Osteoblast (primary cell): ENCODE data around the gene PEA15. TPM values are rescaled to one million over a fixed set of nuclear protein-coding genes. Genes with fewer than 3 reads are reported as not detected.

Experiments
- DNase-seq: peaks from one replicate; pipeline ENCODE4 v3.0.0; 2011; ENCODE audit warnings: low spot score, mixed read lengths; ENCODE audit not compliant: insufficient read length; ENCODE audit errors: missing footprints
- H2AFZ ChIP-seq: 2 replicates; pipeline ENCODE4 v1.6.0; 2011; ENCODE audit warnings: mild to moderate bottlenecking, low read length
- H3K27ac ChIP-seq: 2 replicates; pipeline ENCODE4 v1.5.1; 2011; ENCODE audit warnings: mild to moderate bottlenecking, low read depth, low read length, moderate library complexity
- H3K27me3 ChIP-seq: 2 replicates; pipeline ENCODE4 v1.6.0; 2012; ENCODE audit warnings: mild to moderate bottlenecking, control low read depth, inconsistent platforms, low read length, moderate library complexity; ENCODE audit not compliant: insufficient read depth
- H3K36me3 ChIP-seq: 2 replicates; pipeline ENCODE4 v1.5.1; 2011; ENCODE audit warnings: mild to moderate bottlenecking, low read length, control low read depth, moderate library complexity; ENCODE audit not compliant: insufficient read depth
- H3K4me1 ChIP-seq: 2 replicates; pipeline ENCODE4 v1.5.1; 2011; ENCODE audit warnings: mild to moderate bottlenecking, low read length, control low read depth, moderate library complexity; ENCODE audit not compliant: insufficient read depth
- H3K4me2 ChIP-seq: 2 replicates; pipeline ENCODE4 v1.6.0; 2011; ENCODE audit warnings: mild to moderate bottlenecking, low read length; ENCODE audit not compliant: insufficient read depth
- H3K4me3 ChIP-seq: fragments of 200-600 bp; sonication (generic); 3 replicates; pipeline ENCODE4 v1.5.1; 2012; ENCODE audit warnings: mild to moderate bottlenecking, low read length, inconsistent platforms; ENCODE audit not compliant: insufficient read depth
- H3K79me2 ChIP-seq: 2 replicates; pipeline ENCODE4 v1.6.0; 2012; ENCODE audit warnings: mild to moderate bottlenecking, low read length, control low read depth, inconsistent platforms; ENCODE audit not compliant: insufficient read depth
- H3K9me3 ChIP-seq: 2 replicates; pipeline ENCODE4 v1.5.1; 2011; ENCODE audit warnings: low read depth, low read length, control low read depth
- H4K20me1 ChIP-seq: 2 replicates; pipeline ENCODE4 v1.6.0; 2012; ENCODE audit warnings: mild to moderate bottlenecking, low read length, control low read depth; ENCODE audit not compliant: insufficient read depth
- CTCF ChIP-seq: IDR thresholded peaks from 2 replicates; pipeline ENCODE4 v1.5.1; 2011; ENCODE audit warnings: mild to moderate bottlenecking, low read depth, low read length, moderate library complexity; ENCODE audit errors: extremely low read depth
- total RNA-seq: library from RNA; depleted of rRNA; stranded (reverse); fragments of >200 nt; gene quantifications from 2 replicates; pipeline ENCODE4 v1.2.3, GENCODE V29; 2012

PEA15 gene
- total RNA-seq, 1 donor: 200 TPM

GRCh38 chr1:160171354-160171753 is 33.8 kb upstream of the PEA15 start:
- Histone ChIP-seq H3K9me3 (no peaks in the 10 kb centered on the region), H4K20me1 (no peaks in the 10 kb centered on the region), H3K4me1 (peaks cover 33% of the 10 kb centered on the region), H3K79me2 (no peaks in the 10 kb centered on the region), H2AFZ (no peak overlapping the region), H3K27me3 (peaks cover 16% of the 10 kb centered on the region), H3K36me3 (no peaks in the 10 kb centered on the region), H3K4me3 (no peak overlapping the region), H3K27ac (no peak overlapping the region), H3K4me2 (peak overlapping the region; percentile 8)
- DNase-seq: peak; percentile 82
- no peak for TF ChIP-seq CTCF

- Histone ChIP-seq H3K36me3 (no peaks in the 10 kb centered on the region), H3K4me3 (no peak overlapping the region), H3K27me3 (peaks cover 13% of the 10 kb centered on the region), H2AFZ (no peak overlapping the region), H3K9me3 (no peaks in the 10 kb centered on the region), H4K20me1 (no peaks in the 10 kb centered on the region), H3K4me2 (no peak overlapping the region), H3K79me2 (no peaks in the 10 kb centered on the region), H3K4me1 (peaks cover 33% of the 10 kb centered on the region), H3K27ac (no peak overlapping the region)
- DNase-seq: no peak
- no peak for TF ChIP-seq CTCF
These were observed 33.2 kb upstream of the PEA15 start for GRCh38 chr1:160171980-160172379.

DNA sequence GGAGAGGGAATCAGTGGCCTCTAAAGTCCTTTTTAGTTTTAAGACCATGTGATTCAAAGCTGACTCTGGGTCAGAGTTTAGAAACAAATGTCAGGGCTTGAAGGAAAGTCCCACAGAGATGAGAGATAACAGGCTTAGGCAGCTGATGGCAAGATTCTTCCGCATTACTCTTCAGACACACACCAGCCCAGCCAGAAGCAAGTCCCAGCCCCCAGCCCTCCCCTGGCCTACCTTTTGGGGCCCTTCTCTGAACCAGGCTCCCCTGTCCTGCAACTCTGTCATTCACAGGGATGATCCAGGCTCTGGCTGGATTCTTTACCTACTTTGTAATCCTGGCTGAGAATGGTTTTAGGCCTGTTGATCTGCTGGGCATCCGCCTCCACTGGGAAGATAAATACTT is 28.0 kb upstream of the PEA15 start:
- H3K27me3 ChIP-seq: peaks cover 24% of the 10 kb centered on the region
- H4K20me1 ChIP-seq: no peaks in the 10 kb centered on the region
- H2AFZ ChIP-seq: no peak overlapping the region
- DNase-seq: no peak
- H3K79me2 ChIP-seq: no peaks in the 10 kb centered on the region
- no peak overlapping the region for H3K27ac ChIP-seq
- H3K36me3 ChIP-seq: no peaks in the 10 kb centered on the region
- H3K4me2 ChIP-seq: no peak overlapping the region
- H3K4me3 ChIP-seq: no peak overlapping the region
- TF ChIP-seq CTCF: no peak
- no peaks in the 10 kb centered on the region for H3K9me3 ChIP-seq
- H3K4me1 ChIP-seq: no peaks in the 10 kb centered on the region

DNA sequence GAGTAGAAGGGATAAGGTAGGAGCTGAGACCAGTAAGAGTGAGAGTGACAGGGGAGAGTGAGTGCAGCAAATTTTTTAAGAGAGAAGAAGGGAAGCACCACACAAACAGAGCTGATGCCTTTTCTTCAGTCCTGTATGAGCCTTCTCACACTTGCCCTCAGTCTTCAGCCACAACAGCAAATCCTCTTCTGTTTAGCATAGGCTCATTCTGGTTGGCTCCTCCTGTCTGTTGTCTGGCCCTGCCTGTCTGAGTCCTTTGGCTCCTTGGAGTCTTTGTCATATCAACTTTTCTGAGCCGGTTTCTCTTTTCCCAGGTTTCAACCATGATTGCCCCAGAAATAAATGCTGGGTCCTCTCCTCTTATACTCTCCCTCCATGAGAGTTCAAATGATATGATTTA is 27.5 kb upstream of the PEA15 start:
- Histone ChIP-seq H4K20me1 (no peaks in the 10 kb centered on the region), H3K4me3 (no peak overlapping the region), H3K36me3 (no peaks in the 10 kb centered on the region), H3K4me2 (no peak overlapping the region), H3K4me1 (no peaks in the 10 kb centered on the region), H3K27ac (no peak overlapping the region), H3K79me2 (no peaks in the 10 kb centered on the region), H2AFZ (no peak overlapping the region), H3K27me3 (peaks cover 24% of the 10 kb centered on the region), H3K9me3 (no peaks in the 10 kb centered on the region)
- no peak for TF ChIP-seq CTCF
- DNase-seq: no peak
